WERI-Rb-1 (cell line): Measurements from ENCODE around the gene MAN1B1.

Experiments
- DNase-seq: peaks from one replicate; pipeline ENCODE4 v3.0.0-alpha.2; 2020
- H3K27ac ChIP-seq: fragments of 250-450 bp; sonication (Bioruptor Pico); 2 replicates; pipeline ENCODE4 v1.5.1; 2020; ENCODE audit warnings: mild to moderate bottlenecking, moderate library complexity
- H3K27me3 ChIP-seq: fragments of 250-450 bp; sonication (Bioruptor Pico); 2 replicates; pipeline ENCODE4 v1.5.1; 2021; ENCODE audit warnings: mild to moderate bottlenecking, low read depth, moderate library complexity; ENCODE audit not compliant: insufficient read depth, severe bottlenecking
- H3K36me3 ChIP-seq: fragments of 250-450 bp; sonication (Bioruptor Pico); 2 replicates; pipeline ENCODE4 v1.5.1; 2020; ENCODE audit warnings: mild to moderate bottlenecking, moderate library complexity
- H3K4me3 ChIP-seq: 2 replicates; pipeline ENCODE4 v1.5.1; 2011; ENCODE audit warnings: low read depth, mild to moderate bottlenecking, control low read depth, low read length
- H3K9me3 ChIP-seq: fragments of 250-450 bp; sonication (Bioruptor Pico); 2 replicates; pipeline ENCODE4 v1.5.1; 2021; ENCODE audit warnings: mild to moderate bottlenecking, moderate library complexity; ENCODE audit not compliant: severe bottlenecking
- CTCF ChIP-seq: IDR thresholded peaks from 2 replicates; pipeline ENCODE4 v1.5.1; 2011; ENCODE audit warnings: low read depth, mild to moderate bottlenecking, control low read depth, inconsistent platforms, low read length

MAN1B1 gene

GRCh38 chr9:137136881-137137607 is 50.3 kb downstream of the MAN1B1 start:
- no peak overlapping the region; the same call in 1 of the 2 replicates for H3K27ac ChIP-seq
- peaks cover 12% of the 10 kb centered on the region for H3K27me3 ChIP-seq
- peak; percentile 73 for DNase-seq
- H3K36me3 ChIP-seq: no peaks in the 10 kb centered on the region
- no peak for TF ChIP-seq CTCF
- H3K4me3 ChIP-seq: no peak overlapping the region
- no peaks in the 10 kb centered on the region for H3K9me3 ChIP-seq

- H3K36me3 ChIP-seq: no peaks in the 10 kb centered on the region
- H3K4me3 ChIP-seq: peak overlapping the region; percentile 52
- H3K27me3 ChIP-seq: peaks cover 12% of the 10 kb centered on the region
- no peak overlapping the region for H3K27ac ChIP-seq
- H3K9me3 ChIP-seq: no peaks in the 10 kb centered on the region
- DNase-seq: peak; percentile 70
- TF ChIP-seq CTCF: no peak
Observed at GRCh38 chr9:137138058-137138721, 51.4 kb downstream of the MAN1B1 start.

- no peak for DNase-seq
- peak within 1 kb of the TSS; percentile 52 for H3K4me3 ChIP-seq
Observed at GRCh38 chr9:137138722-137139467, 52.1 kb downstream of the MAN1B1 start, which contains the start of gene GRIN1. Gene GRIN1 (plus strand): TSS chr9:137139154. CDS start chr9:137139487, 333 bp downstream.

GRCh38 chr9:137139468-137140150 is 52.8 kb downstream of the MAN1B1 start:
- Histone ChIP-seq H3K27ac (no peak overlapping the region), H3K9me3 (no peaks in the 10 kb centered on the region), H3K4me3 (peak overlapping the region; percentile 27), H3K36me3 (no peaks in the 10 kb centered on the region), H3K27me3 (peaks cover 12% of the 10 kb centered on the region)
- DNase-seq: no peak
- TF ChIP-seq CTCF: no peak

More at GRCh38 chr9:137138722-137139467, 52.1 kb downstream of the MAN1B1 start, which contains the start of gene GRIN1:
- H3K27ac ChIP-seq: no peak within 1 kb of the TSS
- peaks cover 12% of the 10 kb centered on the region for H3K27me3 ChIP-seq
- no peaks in the 10 kb centered on the region for H3K9me3 ChIP-seq
- no peak for TF ChIP-seq CTCF
- H3K36me3 ChIP-seq: no peaks in the 10 kb centered on the region

- Histone ChIP-seq H3K9me3 (no peaks in the 10 kb centered on the region), H3K27me3 (peaks cover 12% of the 10 kb centered on the region), H3K27ac (no peak overlapping the region), H3K36me3 (no peaks in the 10 kb centered on the region), H3K4me3 (no peak overlapping the region)
- no peak for TF ChIP-seq CTCF
- no peak for DNase-seq
Observed at GRCh38 chr9:137140151-137141012, 53.6 kb downstream of the MAN1B1 start.
